ENCODE data around the gene BAHCC1.
"Not testable (repeated sequence)": the region's sequence is repeated elsewhere in the genome, so short reads cannot be mapped to it uniquely, and the experiment has no call there.

BAHCC1 gene

GRCh38 chr17:81418710-81419318 lies 23.6 kb downstream of the BAHCC1 start:
- DNase-seq, result peak in 7 of 42 donors; percentile 28 to 60 (median 39)
- intact Hi-C loops (cut with DNase I), result no loop called here

DNA sequence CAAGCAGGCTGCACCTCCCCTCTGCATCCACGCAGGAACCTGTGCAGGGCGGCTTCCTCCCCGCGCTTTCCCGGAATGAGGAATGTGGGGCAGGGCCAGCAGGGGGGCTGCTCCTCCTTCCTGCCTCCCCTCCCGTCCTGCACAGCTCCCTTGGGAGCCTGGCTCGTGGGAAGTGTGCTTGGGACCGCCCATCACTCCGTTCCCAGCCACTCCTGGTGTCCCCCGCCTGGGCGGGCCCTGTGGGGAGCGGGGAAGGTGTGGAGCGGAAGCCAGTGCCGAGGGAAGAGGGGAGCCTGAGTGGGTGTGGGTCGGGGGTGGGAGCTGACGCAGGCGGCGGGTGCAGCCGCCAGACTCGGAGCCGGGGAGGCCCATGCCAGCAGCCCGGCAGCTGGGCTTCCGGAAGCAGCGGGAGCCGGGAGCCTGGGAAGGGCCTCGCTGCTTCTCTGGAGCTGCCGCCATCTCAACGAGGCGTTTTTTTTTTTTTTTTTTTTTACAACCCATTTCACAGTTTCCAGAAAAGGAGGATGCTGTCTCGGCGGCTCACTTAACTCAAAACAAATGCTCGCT lies 24.1 kb downstream of the BAHCC1 start:
- intact Hi-C loops (cut with DNase I), result no loop called here

DNA sequence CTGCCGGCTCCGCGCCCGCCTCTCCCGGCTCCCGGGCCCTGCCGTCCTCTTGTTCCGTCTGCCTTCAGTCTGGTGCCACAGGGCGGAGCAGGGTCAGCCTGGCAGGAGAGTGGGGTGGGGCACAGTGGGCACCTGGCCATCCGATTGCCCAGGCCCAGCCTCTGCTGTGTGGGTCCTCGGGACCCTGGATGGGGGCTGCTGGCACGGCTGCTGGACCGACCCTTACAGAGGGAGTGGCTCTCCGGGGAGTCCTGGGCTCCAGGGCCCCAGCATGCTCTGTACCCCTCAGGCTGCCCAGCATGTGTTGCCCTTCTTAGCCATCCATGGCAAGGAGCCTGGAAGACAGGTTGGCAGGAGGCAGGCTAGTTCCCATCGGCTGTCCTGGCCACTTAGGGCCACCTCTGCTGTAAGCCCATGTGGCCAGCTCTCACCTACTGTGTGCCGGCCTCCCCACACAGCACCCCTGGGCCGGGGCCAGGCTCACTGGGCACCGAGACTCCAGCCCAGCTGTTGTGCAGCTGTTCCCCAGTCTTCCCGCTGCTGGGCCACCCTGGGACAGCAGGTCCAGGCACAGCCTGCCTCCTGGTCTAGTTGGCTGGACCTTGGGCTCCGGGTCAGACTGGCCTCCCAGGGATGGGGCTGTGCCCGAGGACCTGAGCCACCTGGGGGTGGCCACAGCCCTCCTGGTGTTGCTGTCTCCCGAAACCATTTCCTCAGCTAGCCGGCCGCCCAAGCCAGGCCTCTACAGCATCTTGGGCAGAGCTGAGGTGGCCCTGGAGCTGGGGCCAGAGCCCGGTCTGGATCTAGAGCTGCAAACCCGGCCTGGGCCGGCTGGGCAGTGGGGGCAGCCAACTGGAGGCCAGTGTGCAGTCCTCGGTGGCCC lies 24.9 kb downstream of the BAHCC1 start:
- peak in 8 of 42 donors; percentile 21 to 75 (median 50) for DNase-seq
- intact Hi-C loops (cut with DNase I), result no loop called here

More for the DNA sequence above, 24.1 kb downstream of the BAHCC1 start:
- DNase-seq, result peak; percentile 54 to 94 (median 83)

- DNase-seq, result peak; percentile 78 to 96 (median 89)
- intact Hi-C loops (cut with DNase I), result no loop called here
Measured at GRCh38 chr17:81420769-81421462, 25.7 kb downstream of the BAHCC1 start.

DNA sequence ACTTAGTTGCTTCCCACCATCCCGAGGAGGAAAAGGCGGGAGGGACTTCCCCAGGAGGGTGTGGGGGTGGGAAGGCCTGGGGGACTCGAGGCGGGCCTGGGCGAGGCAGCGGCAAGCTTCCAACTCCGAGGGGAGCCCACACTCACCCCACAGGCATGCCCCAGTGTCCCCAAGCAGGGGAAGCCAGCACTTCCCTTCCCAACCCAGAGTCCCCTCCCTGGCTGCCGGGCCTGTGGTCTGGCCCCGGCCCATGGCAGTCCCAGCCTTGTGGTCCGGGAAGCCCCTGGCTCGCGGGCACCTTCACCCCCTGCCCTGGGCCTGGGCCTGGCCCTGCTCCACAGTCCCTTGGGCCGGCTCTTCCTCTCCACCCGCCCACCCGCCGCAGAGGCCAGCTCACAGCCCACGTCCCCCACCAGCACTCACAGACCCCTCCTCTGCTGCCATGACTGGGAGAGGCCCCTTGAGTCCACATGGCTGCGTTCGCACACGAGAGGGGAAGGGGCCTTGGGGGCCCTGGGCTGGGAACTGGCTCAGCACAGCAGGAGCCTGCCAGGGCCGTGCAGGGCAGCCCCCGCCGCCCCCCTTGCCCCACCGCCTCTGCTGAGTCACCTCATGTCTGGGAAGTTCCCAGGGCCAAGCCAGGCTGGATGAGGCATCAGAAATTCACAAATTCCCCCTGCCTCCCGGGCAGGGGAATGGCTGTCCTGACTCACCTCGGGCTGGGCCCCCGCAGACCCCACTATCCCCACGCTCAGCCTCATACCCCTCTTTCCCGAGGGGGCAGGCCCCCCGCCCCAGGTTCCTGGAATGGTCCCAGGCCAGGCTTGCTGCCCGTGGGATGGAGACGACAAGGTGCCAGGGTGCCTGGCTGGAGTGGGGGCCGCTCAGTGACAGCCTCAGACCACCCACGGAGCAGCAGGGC lies 27.8 kb downstream of the BAHCC1 start:
- intact Hi-C loops (cut with DNase I), result no loop called here
- peak in 12 of 42 donors; percentile 23 to 83 (median 59) for DNase-seq

- intact Hi-C loops (cut with DNase I), result no loop called here
- DNase-seq, result no peak
Measured at GRCh38 chr17:81423698-81424071, 28.4 kb downstream of the BAHCC1 start.

DNA sequence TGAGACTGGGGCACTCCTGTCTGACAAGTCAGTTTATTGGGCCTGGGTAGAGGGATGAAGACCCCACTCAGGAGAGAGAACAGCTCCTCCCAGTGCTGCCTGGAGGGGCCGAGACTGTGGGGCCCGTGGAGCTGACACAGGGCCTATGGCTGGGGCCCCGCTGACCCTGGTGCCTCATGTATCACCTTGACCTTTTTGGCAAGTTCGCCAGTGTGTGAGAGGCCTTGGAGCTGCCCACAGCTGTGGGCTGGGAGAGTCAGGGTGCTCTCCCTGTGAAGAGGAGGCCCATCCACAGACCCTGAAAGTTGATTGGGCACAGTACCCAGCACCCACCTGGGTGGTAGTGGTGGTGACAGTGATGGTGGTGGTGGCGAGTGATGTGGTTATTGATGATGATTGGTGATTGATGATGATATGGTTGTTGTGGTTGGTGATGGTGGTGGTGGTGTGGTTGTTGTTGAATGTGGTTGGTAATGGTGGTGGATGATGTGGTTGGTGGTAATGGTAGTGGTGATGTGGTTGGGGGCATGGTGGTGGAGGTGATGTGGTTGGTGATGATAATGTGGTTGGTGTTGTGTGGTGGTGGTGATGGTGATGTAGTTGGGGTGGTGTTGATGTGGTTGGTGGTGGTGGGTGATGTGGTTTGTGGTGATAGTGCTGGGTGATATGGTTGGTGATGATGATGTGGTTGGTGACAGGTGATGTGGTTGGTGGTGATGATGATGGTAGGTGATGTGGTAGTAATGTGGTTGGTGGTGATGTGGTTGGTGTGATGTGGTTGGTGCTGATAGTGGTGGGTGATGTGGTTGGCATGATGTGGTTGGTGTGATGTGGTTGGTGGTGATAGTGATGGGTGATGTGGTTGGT lies 29.1 kb downstream of the BAHCC1 start:
- DNase-seq, result no peak
- intact Hi-C loops (cut with DNase I), result no loop called here

- intact Hi-C loops (cut with DNase I); DNase-seq: not testable (repeated sequence)
Measured at GRCh38 chr17:81425041-81425440, 29.8 kb downstream of the BAHCC1 start.

DNA sequence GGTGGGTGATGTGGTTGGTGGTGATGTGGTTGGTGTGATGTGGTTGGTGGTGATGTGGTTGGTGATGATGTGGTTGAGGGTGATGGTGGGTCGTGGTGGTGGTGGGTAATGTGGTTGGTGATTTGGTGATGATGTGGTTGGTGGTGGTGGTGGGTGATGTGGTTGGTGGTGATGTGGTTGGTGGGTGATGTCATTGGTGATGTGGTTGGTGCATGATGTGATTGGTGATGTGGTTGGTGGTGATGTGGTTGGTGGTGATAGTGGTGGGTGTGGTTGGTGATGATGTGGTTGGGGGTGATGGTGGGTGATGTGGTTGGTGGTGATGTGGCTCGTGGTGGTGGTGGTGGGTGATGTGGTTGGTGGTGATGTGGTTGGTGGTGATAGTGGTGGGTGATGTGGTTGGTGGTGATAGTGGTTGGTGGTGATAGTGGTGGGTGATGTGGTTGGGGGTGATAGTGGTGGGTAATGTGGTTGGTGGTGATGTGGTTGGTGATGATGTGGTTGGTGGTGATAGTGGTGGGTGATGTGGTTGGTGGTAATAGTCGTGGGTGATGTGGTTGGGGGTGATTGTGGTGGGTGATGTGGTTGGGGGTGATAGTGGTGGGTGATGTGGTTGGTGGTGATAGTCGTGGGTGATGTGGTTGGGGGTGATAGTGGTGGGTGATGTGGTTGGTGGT lies 30.6 kb downstream of the BAHCC1 start:
- DNase-seq; intact Hi-C loops (cut with DNase I): not testable (repeated sequence)

- peak in 4 of 42 donors; percentile 24 to 59 (median 36) for DNase-seq
- intact Hi-C loops (cut with DNase I), result no loop called here
Measured at GRCh38 chr17:81426393-81427172, 31.3 kb downstream of the BAHCC1 start.

DNA sequence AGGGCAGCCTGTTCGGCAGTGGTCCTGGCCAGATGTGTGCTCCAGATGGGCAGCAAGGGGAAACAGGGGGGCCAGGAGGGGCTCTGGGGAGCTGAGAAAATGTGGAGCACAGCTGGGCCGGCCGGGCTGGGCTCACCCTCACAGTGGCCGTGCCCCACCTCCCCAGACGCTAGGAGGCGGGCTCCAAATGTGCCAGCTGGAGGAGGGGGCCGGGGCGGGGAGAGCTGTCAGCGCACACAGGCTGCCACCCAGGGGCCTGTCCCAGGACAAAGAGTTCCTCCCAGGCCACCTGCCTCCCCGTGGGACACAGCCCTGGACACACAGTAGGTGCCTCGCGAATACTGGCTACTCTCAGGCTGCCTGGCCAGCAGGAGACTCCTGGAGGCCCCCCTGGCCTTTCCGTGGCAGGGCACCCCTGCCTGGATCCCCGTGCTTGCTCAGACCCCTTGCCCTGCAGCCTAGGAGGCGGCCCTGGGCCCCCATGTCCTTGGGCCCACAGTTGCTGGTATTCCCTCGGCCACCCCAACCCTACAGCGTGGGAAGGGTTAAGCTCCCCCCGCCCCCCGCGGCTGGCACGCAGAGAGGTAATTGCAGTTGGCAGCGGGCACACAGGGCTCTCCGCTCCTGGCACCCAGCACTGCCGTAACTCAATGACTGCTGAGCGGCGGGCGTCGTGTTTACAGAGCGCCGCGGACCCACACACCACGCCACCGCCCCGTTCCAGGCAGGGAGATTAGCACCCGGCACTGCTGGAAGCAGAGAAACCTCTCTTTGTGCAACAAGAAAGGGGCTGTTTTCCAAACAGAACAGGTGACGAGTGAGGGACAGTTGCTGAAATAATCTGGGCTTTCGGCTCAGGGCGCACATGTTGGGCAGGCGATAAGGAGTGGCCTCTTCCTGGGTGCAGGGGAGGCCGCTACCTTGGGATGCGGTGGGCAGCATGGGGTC lies 32.2 kb downstream of the BAHCC1 start:
- intact Hi-C loops (cut with DNase I), result no loop called here
- peak; percentile 54 to 92 (median 76) for DNase-seq

- DNase-seq, result peak; percentile 57 to 92 (median 80)
- intact Hi-C loops (cut with DNase I), result no loop called here
Measured at GRCh38 chr17:81428121-81428515, 32.9 kb downstream of the BAHCC1 start.

- DNase-seq, result peak in 1 of 42 donors; percentile 42
- intact Hi-C loops (cut with DNase I), result no loop called here
Measured at GRCh38 chr17:81428516-81428915, 33.3 kb downstream of the BAHCC1 start.

DNA sequence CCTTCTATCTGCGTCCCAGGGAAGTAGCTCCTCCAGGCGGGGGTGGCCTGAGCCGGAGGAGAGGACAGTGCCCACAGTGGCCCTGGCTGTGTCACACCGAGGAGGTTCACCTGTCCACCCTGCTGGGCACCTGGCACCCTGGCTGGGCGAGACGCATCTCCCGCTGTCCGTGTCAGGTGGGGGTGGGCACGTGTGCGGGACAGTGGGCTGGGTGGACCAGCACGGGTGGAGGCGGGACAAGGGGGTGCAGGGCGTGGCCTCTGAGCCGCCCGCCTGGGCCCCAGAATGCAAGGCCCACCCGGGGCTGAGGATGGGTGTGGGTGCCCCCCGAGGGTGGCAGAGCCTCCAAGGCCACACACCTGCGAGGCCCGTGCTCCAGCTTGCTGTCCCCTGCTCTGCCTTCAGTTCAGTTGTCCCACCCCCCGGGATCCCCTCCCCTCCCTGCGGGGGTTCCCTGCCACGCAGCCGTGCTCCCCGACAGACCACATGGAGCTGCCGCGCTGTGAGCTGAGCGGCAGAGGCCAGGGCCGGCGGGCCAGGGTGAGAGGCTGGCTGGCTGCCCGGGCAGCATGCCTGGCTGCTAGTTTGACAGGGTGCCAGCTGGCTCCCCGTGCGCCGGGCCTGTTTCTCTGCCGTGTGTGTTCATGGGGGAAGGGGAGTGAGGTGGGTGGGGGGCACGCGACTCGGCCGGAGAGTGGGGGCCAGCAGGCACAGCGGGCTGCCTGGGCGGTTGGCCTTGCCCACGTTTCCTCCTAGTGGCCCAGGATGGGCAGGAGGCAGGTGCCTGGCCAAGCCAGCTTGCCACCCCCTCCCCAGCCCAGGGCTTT lies 33.9 kb downstream of the BAHCC1 start:
- intact Hi-C loops (cut with DNase I), result no loop called here
- DNase-seq, result peak; percentile 76 to 97 (median 89)

Data from head of caudate nucleus (tissue), 42 donors.